T follicular helper cell (primary cell): ENCODE measurements around the gene VPS54.
"Not testable (repeated sequence)": the region's sequence is repeated elsewhere in the genome, so short reads cannot be mapped to it uniquely, and the experiment has no call there.

Experiments used
- DNase-seq: peaks from one replicate; pipeline ENCODE4 v3.0.0-alpha.2; 2020; ENCODE audit warnings: low read depth

The VPS54 gene

GRCh38 chr2:64024259-64024949, 5.2 kb upstream of the VPS54 start:
- DNase-seq: no peak

- no peak for DNase-seq
These were observed 4.4 kb upstream of the VPS54 start for GRCh38 chr2:64023485-64024258.

DNA sequence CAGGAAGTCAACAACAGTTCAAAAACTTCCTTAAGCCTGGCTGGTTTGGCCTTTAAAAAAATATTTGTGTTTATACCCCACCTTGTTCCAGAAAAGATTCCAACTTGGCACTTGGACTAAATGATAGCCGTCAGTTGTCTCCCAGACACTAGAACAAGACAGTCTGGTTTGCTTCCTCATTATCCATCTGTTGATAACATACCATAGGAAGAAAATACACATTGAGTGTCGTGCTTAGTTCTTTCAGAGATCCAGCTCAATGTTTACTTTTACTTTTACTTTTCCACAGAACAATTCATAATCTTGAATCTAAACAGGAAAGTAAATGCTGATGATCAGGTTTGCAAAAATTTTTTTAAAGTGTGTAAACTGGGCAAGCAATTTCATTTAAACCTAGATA, 2.4 kb upstream of the VPS54 start:
- DNase-seq: no peak

- DNase-seq: no peak
These were observed 824 bp upstream of the VPS54 start for GRCh38 chr2:64019975-64020528.

- peak; percentile 14 for DNase-seq
These were observed 536 bp downstream of the VPS54 start for GRCh38 chr2:64018701-64019082.

DNA sequence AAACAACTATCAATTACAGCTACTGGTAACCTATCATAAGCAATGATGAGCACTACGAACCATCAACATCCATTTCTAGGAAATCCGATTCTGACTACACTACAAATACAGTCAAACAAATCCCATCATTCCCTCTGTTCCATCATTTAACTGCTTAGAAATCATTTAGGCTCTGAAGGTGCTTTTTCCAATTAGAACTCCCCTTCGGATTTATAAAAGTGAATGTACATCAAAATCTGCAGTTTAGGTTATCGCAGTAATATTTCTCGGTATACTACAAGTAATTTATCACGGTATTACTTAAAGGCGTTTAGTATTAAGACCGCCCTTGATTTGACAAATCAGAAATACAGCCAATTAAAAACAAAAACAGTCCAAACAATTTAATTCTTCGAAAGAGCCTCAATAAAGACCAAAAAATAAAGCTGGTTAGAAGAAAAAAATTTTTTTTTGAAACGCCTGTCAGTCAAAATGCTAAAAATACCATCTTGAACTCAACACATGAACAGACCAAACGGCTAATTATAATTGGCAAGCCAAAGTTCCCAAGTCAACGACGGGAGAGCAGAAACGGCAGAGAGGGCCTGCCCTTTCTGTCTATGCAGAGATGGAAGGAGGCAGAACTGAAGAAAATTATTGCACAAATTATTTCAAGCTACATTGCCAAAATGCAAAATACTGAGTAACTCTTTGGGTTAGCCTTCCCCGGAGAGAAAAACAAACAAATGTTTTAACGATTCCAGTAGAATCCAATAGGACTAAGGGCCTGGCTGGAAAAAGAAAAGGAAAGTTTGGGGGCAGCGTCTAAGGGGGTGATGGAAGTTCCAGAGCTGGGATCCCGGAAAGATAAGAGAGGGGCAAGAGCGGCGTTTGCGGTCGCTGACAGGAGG, 1.2 kb downstream of the VPS54 start:
- DNase-seq: no peak

DNA sequence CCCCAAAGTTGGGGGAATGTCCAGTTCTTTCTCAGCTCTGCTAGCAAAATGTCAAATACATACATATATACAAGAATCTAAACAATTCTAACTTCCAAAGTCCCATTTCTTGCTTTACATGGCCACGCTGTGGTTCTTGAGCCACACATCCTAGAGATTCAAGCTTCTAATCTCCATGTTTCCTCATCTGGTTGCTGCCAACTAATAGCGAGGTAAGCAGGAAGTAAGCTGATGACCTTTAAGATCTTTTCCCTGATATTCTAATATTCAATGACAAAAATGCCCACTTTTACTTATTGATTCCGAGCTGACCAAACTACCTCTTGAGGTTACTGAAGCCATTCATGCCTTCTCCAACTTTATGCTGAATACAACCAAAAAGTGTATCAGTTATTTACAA, 3.3 kb downstream of the VPS54 start:
- DNase-seq: no peak

- no peak for DNase-seq
These were observed 3.8 kb downstream of the VPS54 start for GRCh38 chr2:64015391-64015790.

DNA sequence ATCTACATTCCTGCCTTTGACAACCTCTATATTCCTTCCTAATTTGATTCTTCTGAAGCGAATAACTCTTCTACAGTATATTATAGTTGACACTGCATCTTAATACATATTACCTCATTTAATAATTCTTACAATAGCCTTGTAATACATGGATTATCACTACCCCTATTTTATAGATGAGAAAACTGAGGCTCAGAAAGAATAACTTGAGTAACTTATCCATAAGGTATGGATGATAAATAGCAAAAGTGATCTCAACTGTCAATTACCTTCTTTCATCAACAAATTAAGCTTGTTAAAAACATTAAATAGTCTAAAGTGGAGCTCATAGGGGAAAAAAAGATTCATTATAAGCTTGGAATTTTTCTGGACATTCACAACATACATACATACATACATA, 4.6 kb downstream of the VPS54 start:
- no peak for DNase-seq

- DNase-seq: no peak
These were observed 6.2 kb downstream of the VPS54 start for GRCh38 chr2:64013053-64013452.

DNA sequence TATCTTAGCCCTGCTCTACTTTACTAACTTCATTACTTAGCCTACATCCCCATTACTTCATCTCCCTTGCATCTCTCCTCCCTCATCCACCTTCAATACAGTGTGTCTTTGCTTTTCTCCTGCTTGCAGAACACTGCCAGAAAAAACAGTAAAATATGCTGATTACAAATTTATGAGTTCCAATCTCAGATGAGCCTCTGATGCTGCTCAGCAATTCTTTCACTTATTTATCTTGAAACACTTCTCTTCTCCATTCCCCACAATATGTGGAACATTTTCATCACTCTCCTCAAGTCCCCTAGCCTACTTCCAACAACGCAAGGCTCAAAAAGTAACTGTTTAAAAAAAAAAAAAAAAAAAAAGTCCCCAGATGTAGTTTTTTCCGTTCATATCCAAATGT, 7.1 kb downstream of the VPS54 start:
- DNase-seq: no peak

DNA sequence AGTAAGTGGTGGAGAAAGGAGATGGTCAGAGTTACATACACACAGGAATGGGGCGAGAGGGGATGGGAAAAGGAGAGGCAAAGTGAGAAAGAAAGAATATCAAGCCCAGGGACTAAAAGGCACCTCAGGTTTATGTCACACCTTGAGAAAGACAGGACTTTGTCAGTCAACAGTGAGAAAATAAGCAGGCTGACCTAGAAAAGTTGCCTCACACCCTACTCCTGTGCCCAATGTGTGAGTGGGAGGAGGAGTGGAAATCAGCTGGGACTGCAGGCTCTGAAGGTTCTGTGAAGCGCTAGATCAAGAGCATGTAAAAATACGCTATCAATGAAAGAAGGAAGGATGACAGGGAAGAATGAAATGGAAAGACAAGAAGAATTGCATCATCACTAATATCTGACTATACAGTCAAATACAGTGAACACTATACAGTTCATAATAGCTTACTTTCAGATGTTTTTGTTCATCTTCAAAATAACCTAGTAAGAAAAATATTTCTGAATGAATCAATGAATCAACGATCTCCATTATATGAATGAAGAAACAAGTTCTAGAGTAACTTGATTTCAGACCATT, 10.7 kb downstream of the VPS54 start:
- DNase-seq: no peak

GRCh38 chr2:64007924-64008323, 11.3 kb downstream of the VPS54 start:
- DNase-seq: no peak

- no peak for DNase-seq
These were observed 13.4 kb downstream of the VPS54 start for GRCh38 chr2:64005707-64006356.

GRCh38 chr2:64003239-64003638, 16.0 kb downstream of the VPS54 start:
- DNase-seq: no peak

DNA sequence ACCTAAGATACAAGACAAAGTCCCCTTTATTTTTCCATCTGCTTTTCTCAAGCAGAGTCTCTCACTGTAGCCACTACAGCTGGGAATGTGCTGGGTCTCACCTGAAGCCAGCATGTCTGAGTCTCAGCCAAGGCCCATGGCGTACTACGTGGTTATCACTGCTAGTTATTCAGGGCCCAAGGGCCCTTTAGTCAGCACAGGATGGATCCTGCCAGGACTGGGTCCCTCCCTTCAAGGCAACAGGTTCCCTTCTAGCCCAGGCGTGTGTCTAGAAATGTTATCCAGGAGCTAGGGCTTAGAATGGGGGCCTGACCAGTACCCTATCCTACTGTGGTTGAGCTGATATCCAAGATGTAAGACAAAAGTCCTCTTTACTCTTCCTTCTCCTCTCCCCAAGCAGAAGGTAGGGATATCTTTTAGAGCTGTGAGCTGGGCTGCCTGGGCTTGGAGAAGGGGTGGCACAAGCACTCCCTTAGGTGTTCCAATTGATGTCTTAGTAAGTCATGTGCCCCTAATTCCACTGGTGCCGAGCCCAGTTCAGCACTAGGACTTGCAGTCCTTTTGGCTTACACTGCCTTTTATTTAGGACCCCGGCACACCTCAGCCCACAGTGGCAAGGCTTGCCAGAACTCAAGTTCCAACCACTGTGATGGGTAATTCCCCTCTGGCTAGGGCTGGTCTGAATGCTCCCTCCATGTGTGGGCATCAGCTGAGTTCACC, 17.7 kb downstream of the VPS54 start:
- DNase-seq: no peak

GRCh38 chr2:64000630-64001381, 18.4 kb downstream of the VPS54 start:
- no peak for DNase-seq

DNA sequence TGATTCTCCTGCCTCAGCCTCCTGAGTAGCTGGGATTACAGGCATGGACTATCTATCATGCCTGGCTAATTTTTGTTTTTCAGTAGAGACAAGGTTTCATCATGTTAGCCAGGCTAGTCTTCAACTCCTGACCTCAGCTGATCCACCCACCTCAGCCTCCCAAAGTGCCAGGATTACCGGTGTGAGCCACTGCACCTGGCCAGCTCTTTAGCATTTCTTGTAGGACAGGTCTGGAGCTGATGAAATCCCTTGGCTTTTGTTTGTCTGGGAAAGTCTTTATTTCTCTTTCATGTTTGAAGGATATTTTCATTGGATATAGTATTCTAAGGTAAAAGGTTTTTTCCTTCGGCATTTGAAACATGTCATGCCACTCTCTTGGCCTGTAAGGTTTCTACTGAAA, 20.2 kb downstream of the VPS54 start:
- DNase-seq: no peak

DNA sequence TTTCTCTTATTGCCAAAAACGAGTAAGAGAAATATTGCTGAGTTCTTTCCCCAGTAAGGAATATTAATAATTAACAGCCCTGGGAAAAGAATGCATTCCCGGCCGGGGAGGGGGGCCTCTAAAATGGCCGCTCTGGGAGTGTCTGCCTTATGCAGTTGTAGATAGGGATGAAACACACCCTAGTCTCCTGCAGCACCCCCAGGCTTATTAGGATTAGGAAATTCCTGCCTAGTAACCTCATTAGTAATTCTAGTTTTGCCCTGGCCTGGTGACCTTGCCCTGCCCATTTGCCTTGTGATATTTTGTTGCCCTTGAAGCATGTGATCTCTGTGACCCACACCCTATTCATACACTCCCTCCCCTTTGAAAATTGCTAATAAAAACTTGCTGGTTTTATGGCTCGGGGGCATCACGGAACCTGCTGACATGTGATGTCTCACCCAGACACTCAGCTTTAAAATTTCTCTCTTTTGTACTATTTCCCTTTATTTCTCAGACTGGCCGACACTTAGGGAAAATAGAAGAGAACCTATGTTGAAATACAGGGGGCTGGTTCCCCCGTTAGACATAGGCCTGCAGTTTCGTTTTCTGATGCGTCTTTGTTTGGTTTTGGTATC, 22.5 kb downstream of the VPS54 start:
- DNase-seq: not testable (repeated sequence)
